Activated CD4-positive, alpha-beta T cell treated with anti-CD3 and anti-CD28 coated beads, Interleukin-2, amount 10 ng/mL, durations not matched to agents 24 days and 14 days (primary cell): ENCODE data around the gene UBE3D. TPM values are rescaled to one million over a fixed set of nuclear protein-coding genes. Genes with fewer than 3 reads are reported as not detected.

Experiments used
- DNase-seq: peaks from one replicate; pipeline ENCODE4 v3.0.0; 2022
- H3K27ac Mint-ChIP-seq: one replicate; pipeline ENCODE4 v1.8.0; 2022; ENCODE audit warnings: mild to moderate bottlenecking, mixed read lengths
- H3K27me3 Mint-ChIP-seq: one replicate; pipeline ENCODE4 v1.8.0; 2022; ENCODE audit warnings: mixed read lengths
- H3K36me3 Mint-ChIP-seq: one replicate; pipeline ENCODE4 v1.8.0; 2022; ENCODE audit warnings: low read depth, mild to moderate bottlenecking, mixed read lengths
- H3K4me1 Mint-ChIP-seq: one replicate; pipeline ENCODE4 v1.8.0; 2021; ENCODE audit warnings: mixed read lengths
- H3K4me3 Mint-ChIP-seq: one replicate; pipeline ENCODE4 v1.8.0; 2022; ENCODE audit warnings: mild to moderate bottlenecking, moderate library complexity, mixed read lengths
- H3K9me3 Mint-ChIP-seq: one replicate; pipeline ENCODE4 v1.8.0; 2021; ENCODE audit warnings: mixed read lengths
- intact Hi-C: fragments of 100-400 bp; cut with micrococcal nuclease; formaldehyde crosslinking; loops from one replicate; pipeline ENCODE4 v1.15.1; 2023
- total RNA-seq: library from RNA; stranded (reverse); gene quantifications from 2 replicates; pipeline ENCODE4 v1.2.3, GENCODE V29; 2022

Gene UBE3D
- total RNA-seq, result 8.6 and 9.3 TPM in 2 replicates

GRCh38 chr6:83065511-83066192 lies at the start of gene UBE3D:
Gene UBE3D (minus strand): TSS chr6:83065841. CDS start chr6:83065718, 123 bp downstream.
- DNase-seq, result peak; percentile 98
- Mint-ChIP-seq H3K4me3 (peak within 1 kb of the TSS; percentile 92), H3K27ac (peak within 1 kb of the TSS; percentile 66), H3K36me3 (peaks cover 2% of the 10 kb centered on the region), H3K4me1 (peaks cover 32% of the 10 kb centered on the region), H3K9me3 (no peaks in the 10 kb centered on the region), H3K27me3 (no peaks in the 10 kb centered on the region)
- intact Hi-C loops, result loop anchor here (2.0 to 5.0 kb wide), 4 partner anchors 157 to 1313 kb away; partner anchors contain the start of genes CEP162 and TENT5A

GRCh38 chr6:83114164-83114563 lies 48.5 kb upstream of the UBE3D start:
- intact Hi-C loops, result no loop called here
- no peaks in the 10 kb centered on the region for H3K4me1 Mint-ChIP-seq
- H3K9me3 Mint-ChIP-seq, result no peaks in the 10 kb centered on the region
- H3K27me3 Mint-ChIP-seq, result no peaks in the 10 kb centered on the region
- no peak overlapping the region for H3K4me3 Mint-ChIP-seq
- DNase-seq, result no peak
- H3K27ac Mint-ChIP-seq, result no peak overlapping the region
- peaks cover 2% of the 10 kb centered on the region for H3K36me3 Mint-ChIP-seq

- Mint-ChIP-seq H3K36me3 (peaks cover 2% of the 10 kb centered on the region), H3K9me3 (no peaks in the 10 kb centered on the region), H3K27me3 (no peaks in the 10 kb centered on the region), H3K4me3 (no peak overlapping the region), H3K27ac (no peak overlapping the region), H3K4me1 (no peaks in the 10 kb centered on the region)
- intact Hi-C loops, result no loop called here
- no peak for DNase-seq
Observed at GRCh38 chr6:83113258-83113657, 47.6 kb upstream of the UBE3D start.

GRCh38 chr6:83108378-83108777 lies 42.7 kb upstream of the UBE3D start:
- Mint-ChIP-seq H3K9me3 (peaks cover 8% of the 10 kb centered on the region), H3K27me3 (no peaks in the 10 kb centered on the region), H3K27ac (no peak overlapping the region), H3K4me1 (no peaks in the 10 kb centered on the region), H3K4me3 (no peak overlapping the region), H3K36me3 (peaks cover 9% of the 10 kb centered on the region)
- intact Hi-C loops, result no loop called here
- no peak for DNase-seq

DNA sequence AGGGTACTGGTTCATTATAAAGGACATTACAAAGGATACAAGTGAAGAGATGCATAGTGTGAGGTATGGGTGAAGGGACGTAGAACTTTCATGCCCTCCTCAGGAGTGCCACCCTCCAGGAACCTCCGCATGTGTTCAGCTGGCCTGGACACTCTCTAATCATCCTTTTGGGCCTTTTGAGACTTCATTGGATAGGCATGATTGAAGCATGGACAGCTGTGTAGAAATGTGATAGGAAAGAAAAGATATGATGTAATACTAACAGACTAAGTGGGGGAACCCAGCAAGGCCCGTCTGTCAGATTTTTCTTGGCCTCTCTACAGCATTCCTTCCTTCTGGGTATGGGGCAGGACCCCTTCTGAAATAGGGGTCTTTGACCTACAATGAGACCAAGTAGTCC lies 32.9 kb upstream of the UBE3D start:
- no peak for DNase-seq
- no peaks in the 10 kb centered on the region for H3K4me1 Mint-ChIP-seq
- intact Hi-C loops, result no loop called here

GRCh38 chr6:83097675-83098074 lies 32.0 kb upstream of the UBE3D start:
- Mint-ChIP-seq H3K4me3 (no peak overlapping the region), H3K36me3 (peaks cover 8% of the 10 kb centered on the region), H3K4me1 (no peaks in the 10 kb centered on the region), H3K27ac (no peak overlapping the region), H3K9me3 (no peaks in the 10 kb centered on the region), H3K27me3 (no peaks in the 10 kb centered on the region)
- intact Hi-C loops, result no loop called here
- no peak for DNase-seq

More for the DNA sequence above, 32.9 kb upstream of the UBE3D start:
- peaks cover 12% of the 10 kb centered on the region for H3K36me3 Mint-ChIP-seq
- peaks cover 2% of the 10 kb centered on the region for H3K9me3 Mint-ChIP-seq
- no peak overlapping the region for H3K4me3 Mint-ChIP-seq
- no peaks in the 10 kb centered on the region for H3K27me3 Mint-ChIP-seq
- no peak overlapping the region for H3K27ac Mint-ChIP-seq

DNA sequence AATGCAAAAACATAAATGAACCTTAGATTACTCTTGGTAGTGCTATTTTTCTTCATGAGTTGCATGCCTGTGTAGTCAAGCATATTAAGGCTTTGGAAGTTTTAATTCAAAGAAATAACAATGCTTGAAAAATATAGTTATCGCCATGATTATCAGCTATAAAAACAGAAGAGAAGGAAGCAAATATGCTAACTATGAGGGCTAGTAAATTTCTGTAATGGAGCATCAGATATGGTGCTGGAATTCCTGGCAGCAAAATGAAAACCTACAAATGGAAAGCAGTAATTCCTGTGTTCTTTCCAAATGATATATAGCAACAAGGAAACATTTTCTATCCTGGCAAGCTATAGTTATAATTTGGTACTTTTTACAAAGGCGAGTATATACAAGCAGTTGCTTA lies 31.6 kb upstream of the UBE3D start:
- Mint-ChIP-seq H3K36me3 (peaks cover 7% of the 10 kb centered on the region), H3K4me1 (no peaks in the 10 kb centered on the region), H3K4me3 (no peak overlapping the region), H3K27ac (no peak overlapping the region), H3K9me3 (no peaks in the 10 kb centered on the region), H3K27me3 (no peaks in the 10 kb centered on the region)
- DNase-seq, result no peak
- intact Hi-C loops, result no loop called here

GRCh38 chr6:83096791-83097190 lies 31.1 kb upstream of the UBE3D start:
- no peak for DNase-seq
- no peak overlapping the region for H3K4me3 Mint-ChIP-seq
- H3K4me1 Mint-ChIP-seq, result no peaks in the 10 kb centered on the region
- no peak overlapping the region for H3K27ac Mint-ChIP-seq
- intact Hi-C loops, result no loop called here
- no peaks in the 10 kb centered on the region for H3K27me3 Mint-ChIP-seq
- H3K9me3 Mint-ChIP-seq, result no peaks in the 10 kb centered on the region
- peaks cover 3% of the 10 kb centered on the region for H3K36me3 Mint-ChIP-seq

DNA sequence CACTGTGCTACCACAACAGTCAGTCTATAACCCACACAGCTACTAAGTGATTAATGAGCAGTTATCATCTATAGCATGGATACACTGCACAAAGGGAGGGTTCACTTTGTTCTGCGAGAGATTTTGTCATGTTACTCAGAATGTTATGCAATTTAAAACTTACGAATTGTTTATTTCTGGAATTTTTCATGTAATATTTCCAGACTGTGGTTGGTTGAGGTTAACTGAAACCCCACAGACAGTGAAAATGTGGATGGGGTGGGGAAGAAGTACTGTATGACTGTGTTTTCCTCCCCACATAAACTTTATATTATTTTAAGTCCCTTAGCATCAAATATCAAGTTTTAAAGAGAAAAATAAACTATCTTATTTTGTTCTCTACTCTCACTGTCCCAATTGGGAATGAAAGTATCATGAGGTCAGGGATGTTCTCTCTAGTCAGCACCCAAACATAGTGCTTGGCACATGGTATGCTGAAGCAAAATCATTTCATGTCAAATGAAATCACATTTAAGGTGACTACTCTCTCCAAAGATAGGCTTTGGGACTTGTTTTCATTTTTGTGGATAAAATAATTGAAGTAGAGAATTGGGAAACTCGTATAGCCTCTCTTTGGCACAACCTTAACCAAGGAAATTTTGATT lies 27.2 kb upstream of the UBE3D start:
- peaks cover 3% of the 10 kb centered on the region for H3K9me3 Mint-ChIP-seq
- H3K27ac Mint-ChIP-seq, result no peak overlapping the region
- intact Hi-C loops, result no loop called here
- no peaks in the 10 kb centered on the region for H3K27me3 Mint-ChIP-seq
- no peak for DNase-seq
- peaks cover 3% of the 10 kb centered on the region for H3K36me3 Mint-ChIP-seq
- peaks cover 2% of the 10 kb centered on the region for H3K4me1 Mint-ChIP-seq
- H3K4me3 Mint-ChIP-seq, result no peak overlapping the region

GRCh38 chr6:83086751-83087150 lies 21.1 kb upstream of the UBE3D start:
- H3K4me1 Mint-ChIP-seq, result peaks cover 11% of the 10 kb centered on the region
- intact Hi-C loops, result no loop called here
- no peak for DNase-seq
- peaks cover 6% of the 10 kb centered on the region for H3K9me3 Mint-ChIP-seq
- H3K36me3 Mint-ChIP-seq, result peaks cover 3% of the 10 kb centered on the region
- no peak overlapping the region for H3K4me3 Mint-ChIP-seq
- no peaks in the 10 kb centered on the region for H3K27me3 Mint-ChIP-seq
- no peak overlapping the region for H3K27ac Mint-ChIP-seq

GRCh38 chr6:83083476-83083875 lies 17.8 kb upstream of the UBE3D start:
- H3K9me3 Mint-ChIP-seq, result peaks cover 6% of the 10 kb centered on the region
- peaks cover 11% of the 10 kb centered on the region for H3K4me1 Mint-ChIP-seq
- H3K4me3 Mint-ChIP-seq, result no peak overlapping the region
- H3K27me3 Mint-ChIP-seq, result no peaks in the 10 kb centered on the region
- H3K27ac Mint-ChIP-seq, result no peak overlapping the region
- intact Hi-C loops, result no loop called here
- H3K36me3 Mint-ChIP-seq, result peaks cover 3% of the 10 kb centered on the region
- DNase-seq, result no peak

- Mint-ChIP-seq H3K4me1 (peaks cover 10% of the 10 kb centered on the region), H3K27ac (no peak overlapping the region), H3K27me3 (no peaks in the 10 kb centered on the region), H3K4me3 (no peak overlapping the region), H3K36me3 (peaks cover 2% of the 10 kb centered on the region), H3K9me3 (no peaks in the 10 kb centered on the region)
- intact Hi-C loops, result no loop called here
- DNase-seq, result no peak
Observed at GRCh38 chr6:83073615-83074014, 8.0 kb upstream of the UBE3D start.

DNA sequence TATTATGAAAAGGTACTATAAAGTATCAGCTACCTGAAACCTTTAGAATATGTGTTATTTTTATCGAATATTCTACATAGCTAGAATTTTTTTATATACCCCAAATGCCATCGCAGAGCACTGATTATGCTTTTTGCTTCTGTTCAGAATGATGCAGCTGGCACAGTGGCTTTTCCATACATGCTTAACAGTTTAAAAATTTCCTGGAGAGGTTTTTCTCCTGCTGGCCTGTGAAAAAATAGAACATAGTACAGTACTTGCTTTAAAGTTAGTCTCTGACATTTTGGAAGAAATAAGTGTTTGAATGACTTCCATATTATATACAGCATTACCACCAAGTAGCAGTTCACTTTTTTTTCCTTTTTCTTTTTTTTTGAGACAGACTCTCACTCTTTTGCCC lies 7.1 kb upstream of the UBE3D start:
- Mint-ChIP-seq H3K36me3 (peaks cover 2% of the 10 kb centered on the region), H3K27ac (no peak overlapping the region), H3K4me3 (no peak overlapping the region), H3K9me3 (no peaks in the 10 kb centered on the region), H3K4me1 (peaks cover 17% of the 10 kb centered on the region), H3K27me3 (no peaks in the 10 kb centered on the region)
- no peak for DNase-seq
- intact Hi-C loops, result no loop called here

DNA sequence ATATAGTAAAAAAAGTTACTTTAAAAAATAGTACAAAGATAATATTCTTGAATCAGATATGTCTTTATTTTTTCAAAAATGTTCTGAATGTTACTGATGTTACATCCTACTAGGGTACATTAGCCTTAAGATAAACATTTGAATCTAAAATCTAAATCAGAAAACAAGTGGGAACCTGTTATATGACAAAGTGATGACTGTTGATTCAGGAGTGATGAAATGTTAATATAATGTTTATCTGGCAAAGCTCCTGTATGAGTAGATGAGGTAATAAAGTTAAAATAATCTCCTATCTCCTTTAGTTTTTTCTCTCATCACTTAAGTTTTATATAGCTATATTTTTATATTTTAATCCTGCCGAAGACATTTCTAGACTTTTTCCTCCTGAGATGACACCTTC lies 6.1 kb upstream of the UBE3D start:
- H3K27ac Mint-ChIP-seq, result no peak overlapping the region
- H3K4me3 Mint-ChIP-seq, result no peak overlapping the region
- no peak for DNase-seq
- peaks cover 2% of the 10 kb centered on the region for H3K36me3 Mint-ChIP-seq
- peaks cover 19% of the 10 kb centered on the region for H3K4me1 Mint-ChIP-seq
- H3K27me3 Mint-ChIP-seq, result no peaks in the 10 kb centered on the region
- H3K9me3 Mint-ChIP-seq, result no peaks in the 10 kb centered on the region
- intact Hi-C loops, result no loop called here
